GM18868 (cell line): ENCODE measurements around the gene PCED1B.
"Not testable (repeated sequence)": the region's sequence is repeated elsewhere in the genome, so short reads cannot be mapped to it uniquely, and the experiment has no call there.

Experiments used
- ATAC-seq: cut with Tn5 transposase; IDR thresholded peaks from one replicate; pipeline ENCODE4 v1.9.1; 2021; ENCODE audit warnings: mild to moderate bottlenecking, moderate library complexity; ENCODE audit not compliant: unreplicated experiment

PCED1B gene

GRCh38 chr12:47160316-47161244, 81.2 kb downstream of the PCED1B start:
- no peak for ATAC-seq

- no peak for ATAC-seq
Observed at GRCh38 chr12:47164116-47164515, 84.7 kb downstream of the PCED1B start.

GRCh38 chr12:47164724-47165439, 85.5 kb downstream of the PCED1B start:
- ATAC-seq, result no peak

GRCh38 chr12:47165934-47166333, 86.5 kb downstream of the PCED1B start:
- no peak for ATAC-seq

GRCh38 chr12:47166365-47166764, 86.9 kb downstream of the PCED1B start:
- no peak for ATAC-seq

- ATAC-seq, result not testable (repeated sequence)
Observed at GRCh38 chr12:47170281-47170680, 90.9 kb downstream of the PCED1B start.

GRCh38 chr12:47178014-47178413, 98.6 kb downstream of the PCED1B start:
- no peak for ATAC-seq

- not testable (repeated sequence) for ATAC-seq
Observed at GRCh38 chr12:47182164-47182938, 102.9 kb downstream of the PCED1B start.

- no peak for ATAC-seq
Observed at GRCh38 chr12:47184229-47184628, 104.8 kb downstream of the PCED1B start.

GRCh38 chr12:47184813-47185212, 105.4 kb downstream of the PCED1B start:
- ATAC-seq, result no peak

- ATAC-seq, result no peak
Observed at GRCh38 chr12:47186246-47186645, 106.8 kb downstream of the PCED1B start.

GRCh38 chr12:47188576-47189441, 109.4 kb downstream of the PCED1B start:
- no peak for ATAC-seq

- no peak for ATAC-seq
Observed at GRCh38 chr12:47189728-47190127, 110.3 kb downstream of the PCED1B start.

GRCh38 chr12:47190271-47190750, 110.9 kb downstream of the PCED1B start:
- peak; percentile 50 for ATAC-seq

- ATAC-seq, result peak; percentile 19
Observed at GRCh38 chr12:47190905-47191304, 111.5 kb downstream of the PCED1B start.

- ATAC-seq, result no peak
Observed at GRCh38 chr12:47192051-47192450, 112.6 kb downstream of the PCED1B start.

GRCh38 chr12:47193066-47193465, 113.6 kb downstream of the PCED1B start:
- ATAC-seq, result no peak

GRCh38 chr12:47194501-47194900, 115.1 kb downstream of the PCED1B start:
- no peak for ATAC-seq

GRCh38 chr12:47200446-47200845, 121.0 kb downstream of the PCED1B start:
- no peak for ATAC-seq

GRCh38 chr12:47201190-47201589, 121.8 kb downstream of the PCED1B start:
- not testable (repeated sequence) for ATAC-seq
